Uterus (tissue), 4 donors: ENCODE results near the gene DCAF4. TPM values are rescaled to one million over a fixed set of nuclear protein-coding genes. Genes with fewer than 3 reads are reported as not detected.

Experiments used
- DNase-seq, 2 donors: peaks; one replicate each; pipeline ENCODE4 v3.0.0-alpha.2; 2019 to 2020
- H3K27ac ChIP-seq, 2 donors: fragments of 200-600 bp; sonication (generic); 1 replicate in 1 of 2; 2 replicates in 1 of 2; pipeline ENCODE4 v1.5.1; 2016 to 2018
- H3K27me3 ChIP-seq, 2 donors: fragments of 200-600 bp; sonication (generic); one replicate each; pipeline ENCODE4 v1.5.1; 2018 to 2019; ENCODE audit warnings: control low read depth in 1 of 2
- H3K36me3 ChIP-seq, 2 donors: fragments of 200-600 bp; sonication (generic); one replicate each; pipeline ENCODE4 v1.5.1; 2019; ENCODE audit warnings: control low read depth in 1 of 2
- H3K4me1 ChIP-seq, 2 donors: fragments of 200-600 bp; sonication (generic); one replicate each; pipeline ENCODE4 v1.5.1; 2018 to 2019; ENCODE audit warnings: control low read depth in 1 of 2
- H3K4me3 ChIP-seq, 2 donors: fragments of 200-600 bp; sonication (generic); 1 replicate in 1 of 2; 2 replicates in 1 of 2; pipeline ENCODE4 v1.5.1; 2018 to 2019; ENCODE audit warnings: mild to moderate bottlenecking in 1 of 2
- H3K9me3 ChIP-seq, 2 donors: fragments of 200-600 bp; sonication (generic); one replicate each; pipeline ENCODE4 v1.5.1; 2019; ENCODE audit warnings: control low read depth in 1 of 2
- POLR2A ChIP-seq, 2 donors: fragments of 450-650 bp; IDR thresholded peaks; one replicate each; pipeline ENCODE4 v1.6.1; 2016; ENCODE audit warnings: antibody characterized with exemption in 2 of 2, mild to moderate bottlenecking in 1 of 2, moderate library complexity in 1 of 2
- intact Hi-C: fragments of 100-400 bp; cut with DNase I; formaldehyde crosslinking; loops from one replicate; pipeline ENCODE4 v1.15.1; 2023; ENCODE audit warnings: low total_unique reads
- total RNA-seq, 4 donors: library from RNA; depleted of rRNA in 3 of 4; stranded (reverse); fragments of >200 nt in 3 of 4; gene quantifications; one replicate each; pipeline versions ENCODE4 v1.1.0 to v1.2.4, GENCODE V29; 2014 to 2023
- TF ChIP-seq, protein P1 (sequence below), 4 experiments: fragments of 200-600 bp in 2 of 4; fragments of 450-650 bp in 2 of 4; sonication (generic) in 2 of 4; IDR thresholded peaks; one replicate each; pipeline ENCODE4 v1.5.1; 2016 to 2019; ENCODE audit warnings: antibody characterized with exemption in 4 of 4, mild to moderate bottlenecking in 2 of 4, moderate library complexity in 1 of 4
- donor health status: DM: yes; HTN: yes; CAD: no.

The DCAF4 gene
- total RNA-seq, 4 donors from 2014 or later, result 12.0 to 14.1 (median 13.7) TPM; not detected in 1

DNA sequence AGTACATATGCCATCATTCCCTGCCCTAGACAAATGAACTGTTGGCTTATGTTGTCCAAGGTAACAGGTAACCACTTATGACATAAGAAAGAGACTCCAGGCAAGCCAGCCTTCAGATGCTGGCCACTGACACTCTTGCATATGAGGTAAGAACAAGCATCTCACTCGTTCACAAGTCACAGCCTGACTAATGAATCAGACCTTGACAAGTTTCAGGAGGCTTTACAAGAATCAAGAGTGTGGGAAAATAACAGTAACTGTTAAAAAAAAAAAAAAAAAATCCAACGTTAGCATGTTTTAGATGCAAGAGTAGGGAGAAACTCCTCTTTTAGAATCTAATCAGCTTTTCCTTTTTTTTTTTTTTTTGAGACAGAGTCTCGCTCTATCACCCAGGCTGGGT lies 60.0 kb downstream of the DCAF4 start:
- Histone ChIP-seq H3K9me3 (no peaks in the 10 kb centered on the region), H3K4me3 (no peak overlapping the region), H3K27ac (no peak overlapping the region), H3K36me3 (no peaks in the 10 kb centered on the region), H3K4me1 (no peaks in the 10 kb centered on the region), H3K27me3 (no peaks in the 10 kb centered on the region)
- intact Hi-C loops, result no loop called here
- TF ChIP-seq POLR2A (IDR thresholded peaks at IDR 0.05), result no peak
- TF ChIP-seq, protein P1, sequence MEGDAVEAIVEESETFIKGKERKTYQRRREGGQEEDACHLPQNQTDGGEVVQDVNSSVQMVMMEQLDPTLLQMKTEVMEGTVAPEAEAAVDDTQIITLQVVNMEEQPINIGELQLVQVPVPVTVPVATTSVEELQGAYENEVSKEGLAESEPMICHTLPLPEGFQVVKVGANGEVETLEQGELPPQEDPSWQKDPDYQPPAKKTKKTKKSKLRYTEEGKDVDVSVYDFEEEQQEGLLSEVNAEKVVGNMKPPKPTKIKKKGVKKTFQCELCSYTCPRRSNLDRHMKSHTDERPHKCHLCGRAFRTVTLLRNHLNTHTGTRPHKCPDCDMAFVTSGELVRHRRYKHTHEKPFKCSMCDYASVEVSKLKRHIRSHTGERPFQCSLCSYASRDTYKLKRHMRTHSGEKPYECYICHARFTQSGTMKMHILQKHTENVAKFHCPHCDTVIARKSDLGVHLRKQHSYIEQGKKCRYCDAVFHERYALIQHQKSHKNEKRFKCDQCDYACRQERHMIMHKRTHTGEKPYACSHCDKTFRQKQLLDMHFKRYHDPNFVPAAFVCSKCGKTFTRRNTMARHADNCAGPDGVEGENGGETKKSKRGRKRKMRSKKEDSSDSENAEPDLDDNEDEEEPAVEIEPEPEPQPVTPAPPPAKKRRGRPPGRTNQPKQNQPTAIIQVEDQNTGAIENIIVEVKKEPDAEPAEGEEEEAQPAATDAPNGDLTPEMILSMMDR (IDR thresholded peaks at IDR 0.05), result no peak
- DNase-seq, result no peak

DNA sequence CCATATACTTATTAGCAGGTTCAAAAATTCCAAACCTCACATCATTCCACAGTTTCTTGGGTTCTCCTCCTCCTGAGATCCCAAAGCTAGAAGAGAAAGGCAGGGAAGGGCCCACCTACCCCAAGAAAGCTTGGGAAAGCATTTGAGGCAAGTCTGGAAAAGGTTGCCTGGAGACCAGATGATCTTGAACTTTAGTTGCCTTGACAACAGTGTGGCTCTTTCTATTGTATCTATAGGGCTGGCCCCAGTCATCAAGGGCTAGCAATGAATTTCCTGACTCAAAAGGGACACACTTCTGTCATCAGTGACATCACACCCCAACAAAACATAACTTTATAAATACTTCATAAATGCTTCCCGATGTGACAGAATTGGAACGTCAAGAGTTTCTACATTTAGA lies 60.6 kb downstream of the DCAF4 start:
- H3K9me3 ChIP-seq, result no peaks in the 10 kb centered on the region
- no peaks in the 10 kb centered on the region for H3K27me3 ChIP-seq
- no peak overlapping the region for H3K27ac ChIP-seq
- intact Hi-C loops, result no loop called here
- no peaks in the 10 kb centered on the region for H3K4me1 ChIP-seq
- H3K36me3 ChIP-seq, result no peaks in the 10 kb centered on the region
- DNase-seq, result no peak
- no peak overlapping the region for H3K4me3 ChIP-seq
- TF ChIP-seq POLR2A (IDR thresholded peaks at IDR 0.05), result no peak

DNA sequence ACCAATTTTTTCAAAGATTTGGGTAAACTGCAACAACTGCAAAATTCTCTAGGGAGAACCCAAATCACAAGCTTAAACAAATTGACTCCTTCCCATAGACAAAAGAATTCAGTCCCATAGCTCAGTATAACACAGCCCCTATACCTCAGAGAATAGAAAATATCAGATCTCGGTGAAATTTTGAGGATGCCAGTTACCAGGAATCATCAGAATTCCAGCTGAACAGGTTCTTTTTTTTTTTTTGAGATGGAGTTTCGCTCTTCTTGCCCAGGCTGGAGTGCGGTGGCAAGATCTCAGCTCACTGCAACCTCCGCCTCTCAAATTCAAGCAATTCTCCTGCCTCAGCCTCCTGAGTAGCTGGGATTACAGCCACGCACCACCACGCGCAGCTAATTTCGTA lies 63.9 kb downstream of the DCAF4 start:
- Histone ChIP-seq H3K4me3 (no peak overlapping the region), H3K36me3 (no peaks in the 10 kb centered on the region)
- intact Hi-C loops, result no loop called here

DNA sequence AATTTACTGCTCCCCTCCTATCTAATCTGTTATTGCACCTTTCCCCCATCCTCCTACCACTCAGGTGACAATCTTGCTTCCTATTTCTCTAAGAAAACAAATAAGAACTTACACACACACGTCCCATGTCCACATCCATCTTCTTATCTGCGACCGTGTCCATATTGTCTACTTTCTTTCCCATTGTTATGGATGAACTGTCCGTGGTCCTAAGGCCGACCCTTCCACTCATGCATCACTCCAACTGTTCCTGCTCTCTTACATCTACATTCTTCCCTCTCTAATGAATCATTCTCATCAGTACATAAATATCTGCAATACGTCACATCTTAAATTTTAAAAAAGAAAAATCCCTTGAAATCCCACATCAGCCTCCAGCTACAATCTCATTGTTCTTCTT lies 70.7 kb downstream of the DCAF4 start:
- intact Hi-C loops, result no loop called here
- TF ChIP-seq POLR2A (IDR thresholded peaks at IDR 0.05), result no peak
- TF ChIP-seq, protein P1 (IDR thresholded peaks at IDR 0.05), result no peak
- no peaks in the 10 kb centered on the region for H3K36me3 ChIP-seq

More for the DNA sequence above, 63.9 kb downstream of the DCAF4 start:
- no peaks in the 10 kb centered on the region for H3K4me1 ChIP-seq
- H3K27ac ChIP-seq, result no peak overlapping the region
- H3K27me3 ChIP-seq, result no peaks in the 10 kb centered on the region
- no peak for DNase-seq
- no peak for TF ChIP-seq POLR2A (IDR thresholded peaks at IDR 0.05)
- TF ChIP-seq, protein P1 (IDR thresholded peaks at IDR 0.05), result no peak
- H3K9me3 ChIP-seq, result no peaks in the 10 kb centered on the region

DNA sequence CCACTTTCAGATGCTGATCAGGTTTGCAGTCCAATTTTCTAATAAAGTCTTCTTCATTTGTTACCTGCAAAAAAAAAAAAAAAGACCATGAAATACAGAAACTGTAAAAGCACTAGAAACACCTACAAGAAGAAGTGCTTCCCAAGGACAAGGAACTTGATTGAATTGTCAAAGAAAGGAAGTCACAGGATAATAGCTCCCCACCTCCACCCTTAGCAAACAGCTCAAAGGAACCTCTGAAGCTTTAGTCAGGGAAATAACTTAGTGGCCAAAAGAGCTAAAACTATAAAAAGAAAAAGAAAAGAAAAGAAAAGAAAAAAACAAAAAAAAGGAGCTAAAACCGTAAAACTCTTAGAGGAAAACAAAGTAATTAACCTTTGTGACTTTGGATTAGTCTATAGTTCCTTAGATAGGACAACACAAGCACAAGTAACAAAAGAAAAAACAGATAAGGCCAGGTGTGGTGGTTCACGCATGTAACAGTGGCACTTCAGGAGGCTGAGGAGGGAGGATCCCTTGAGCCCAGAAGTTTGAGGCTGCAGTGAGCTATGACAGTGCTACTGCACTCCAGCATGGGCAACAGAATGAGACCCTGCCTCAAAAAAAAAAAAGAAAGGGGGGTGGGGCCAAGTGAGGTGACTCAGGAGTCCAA lies 72.1 kb downstream of the DCAF4 start:
- no peaks in the 10 kb centered on the region for H3K4me1 ChIP-seq
- no peaks in the 10 kb centered on the region for H3K9me3 ChIP-seq
- no peak overlapping the region for H3K4me3 ChIP-seq
- no peaks in the 10 kb centered on the region for H3K36me3 ChIP-seq
- intact Hi-C loops, result no loop called here
- no peak for TF ChIP-seq POLR2A (IDR thresholded peaks at IDR 0.05)
- TF ChIP-seq, protein P1 (IDR thresholded peaks at IDR 0.05), result no peak
- no peak overlapping the region for H3K27ac ChIP-seq
- no peak for DNase-seq
- H3K27me3 ChIP-seq, result no peaks in the 10 kb centered on the region

More for the DNA sequence above, 70.7 kb downstream of the DCAF4 start:
- no peak overlapping the region for H3K27ac ChIP-seq
- H3K9me3 ChIP-seq, result no peaks in the 10 kb centered on the region
- DNase-seq, result no peak
- H3K4me1 ChIP-seq, result no peaks in the 10 kb centered on the region
- H3K4me3 ChIP-seq, result no peak overlapping the region
- H3K27me3 ChIP-seq, result no peaks in the 10 kb centered on the region
